Thyroid gland (tissue), 4 donors: Measurements from ENCODE around the gene BZW2.

Experiments used
- POLR2A ChIP-seq, 2 donors: fragments of 450-650 bp; IDR thresholded peaks; one replicate each; pipeline ENCODE4 v1.6.1; 2017; ENCODE audit warnings: antibody characterized with exemption in 2 of 2, mild to moderate bottlenecking in 2 of 2, moderate library complexity in 1 of 2
- TF ChIP-seq, protein P1 (sequence below), 6 experiments: fragments of 200-600 bp in 3 of 6; fragments of 450-650 bp in 3 of 6; sonication (generic) in 3 of 6; IDR thresholded peaks; one replicate each; pipeline ENCODE4 v1.5.1; 2016 to 2019; ENCODE audit warnings: antibody characterized with exemption in 6 of 6, mild to moderate bottlenecking in 2 of 6, inconsistent platforms in 1 of 6, moderate library complexity in 1 of 6

- TF ChIP-seq, protein P1, sequence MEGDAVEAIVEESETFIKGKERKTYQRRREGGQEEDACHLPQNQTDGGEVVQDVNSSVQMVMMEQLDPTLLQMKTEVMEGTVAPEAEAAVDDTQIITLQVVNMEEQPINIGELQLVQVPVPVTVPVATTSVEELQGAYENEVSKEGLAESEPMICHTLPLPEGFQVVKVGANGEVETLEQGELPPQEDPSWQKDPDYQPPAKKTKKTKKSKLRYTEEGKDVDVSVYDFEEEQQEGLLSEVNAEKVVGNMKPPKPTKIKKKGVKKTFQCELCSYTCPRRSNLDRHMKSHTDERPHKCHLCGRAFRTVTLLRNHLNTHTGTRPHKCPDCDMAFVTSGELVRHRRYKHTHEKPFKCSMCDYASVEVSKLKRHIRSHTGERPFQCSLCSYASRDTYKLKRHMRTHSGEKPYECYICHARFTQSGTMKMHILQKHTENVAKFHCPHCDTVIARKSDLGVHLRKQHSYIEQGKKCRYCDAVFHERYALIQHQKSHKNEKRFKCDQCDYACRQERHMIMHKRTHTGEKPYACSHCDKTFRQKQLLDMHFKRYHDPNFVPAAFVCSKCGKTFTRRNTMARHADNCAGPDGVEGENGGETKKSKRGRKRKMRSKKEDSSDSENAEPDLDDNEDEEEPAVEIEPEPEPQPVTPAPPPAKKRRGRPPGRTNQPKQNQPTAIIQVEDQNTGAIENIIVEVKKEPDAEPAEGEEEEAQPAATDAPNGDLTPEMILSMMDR (IDR thresholded peaks at IDR 0.05): no peak
- no peak for TF ChIP-seq POLR2A (IDR thresholded peaks at IDR 0.05)
These were observed 99.7 kb downstream of the BZW2 start for GRCh38 chr7:16745645-16746044.
